ENCODE results near the gene LZTR1. TPM values are rescaled to one million over a fixed set of nuclear protein-coding genes. Genes with fewer than 3 reads are reported as not detected.
"Not testable (repeated sequence)": the region's sequence is repeated elsewhere in the genome, so short reads cannot be mapped to it uniquely, and the experiment has no call there.

The LZTR1 gene
- 10 to 100 TPM; 44.2 to 67.4 (median 55.9) TPM for polyA plus RNA-seq (ENCODE audit: insufficient read length in 4 of 4)

DNA sequence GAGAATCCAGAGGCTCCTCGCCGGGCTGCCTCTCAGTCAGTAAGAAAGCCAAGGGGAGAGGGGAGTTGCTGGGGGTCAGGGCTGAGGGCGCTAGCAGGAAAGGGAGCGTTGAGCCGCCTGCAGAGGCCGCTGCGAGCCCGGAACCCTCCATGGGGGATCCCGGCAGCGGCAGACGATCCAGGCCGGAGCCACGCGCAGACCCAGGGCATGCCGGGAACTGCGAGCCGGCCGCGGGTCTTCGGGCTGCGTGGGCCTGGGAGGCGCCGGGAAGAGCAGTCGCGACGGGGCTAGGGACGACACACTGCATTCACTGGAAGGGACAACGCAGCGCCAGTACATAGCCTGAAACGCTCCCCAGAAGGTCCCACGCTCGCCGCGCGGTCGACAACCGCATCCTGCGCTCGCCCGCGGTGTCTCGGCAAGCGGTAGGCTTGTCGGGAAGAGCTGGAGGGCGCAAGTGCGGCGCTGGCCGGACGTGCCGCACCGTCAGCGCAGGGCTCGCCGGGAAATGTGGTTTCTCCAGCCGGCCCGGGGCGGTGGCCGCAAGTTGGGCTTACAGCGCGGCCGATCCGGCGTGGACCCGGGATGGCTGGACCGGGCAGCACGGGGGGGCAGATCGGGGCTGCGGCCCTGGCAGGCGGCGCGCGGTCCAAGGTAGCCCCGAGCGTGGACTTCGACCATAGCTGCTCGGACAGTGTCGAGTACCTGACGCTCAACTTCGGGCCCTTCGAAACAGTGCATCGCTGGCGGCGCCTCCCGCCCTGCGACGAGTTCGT is at the start of gene LZTR1:
LZTR1 (plus strand) TSS at position 511 of the 776 bp plus-strand sequence; CDS start at position 586, 75 bp downstream.
- DNase-seq (ENCODE audit: low read depth in 4 of 4, low spot score in 3 of 4), result peak; percentile 62 to 72 (median 66)

DNA sequence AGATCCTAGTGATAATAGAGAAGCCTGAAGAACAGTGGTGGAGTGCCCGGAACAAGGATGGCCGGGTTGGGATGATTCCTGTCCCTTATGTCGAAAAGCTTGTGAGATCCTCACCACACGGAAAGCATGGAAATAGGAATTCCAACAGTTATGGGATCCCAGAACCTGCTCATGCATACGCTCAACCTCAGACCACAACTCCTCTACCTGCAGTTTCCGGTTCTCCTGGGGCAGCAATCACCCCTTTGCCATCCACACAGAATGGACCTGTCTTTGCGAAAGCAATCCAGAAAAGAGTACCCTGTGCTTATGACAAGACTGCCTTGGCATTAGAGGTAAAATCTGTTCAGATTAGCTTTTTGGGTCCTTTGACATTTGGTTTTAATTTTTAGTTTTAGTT is 48.2 kb upstream of the LZTR1 start:
- DNase-seq (ENCODE audit: low read depth in 4 of 4, low spot score in 3 of 4), result no peak

DNA sequence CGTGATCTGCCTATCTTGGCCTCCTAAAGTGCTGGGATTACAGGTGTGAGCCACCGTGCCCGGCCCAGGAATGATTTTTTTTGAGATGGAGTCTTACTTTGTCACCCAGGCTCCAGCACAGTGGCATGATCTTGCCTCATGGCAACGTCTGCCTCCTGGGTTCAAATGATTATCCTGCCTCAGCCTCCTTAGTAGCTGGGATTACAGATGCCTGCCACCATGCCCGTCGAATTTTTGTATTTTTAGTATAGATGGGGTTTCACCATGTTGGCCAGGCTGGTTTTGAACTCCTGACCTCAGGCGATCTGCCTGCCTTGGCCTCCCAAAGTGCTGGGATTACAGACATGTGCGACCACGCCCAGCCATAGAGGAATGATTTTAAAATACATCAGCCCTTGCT is 47.0 kb upstream of the LZTR1 start:
- not testable (repeated sequence) for DNase-seq (ENCODE audit: low read depth in 4 of 4, low spot score in 3 of 4)

DNA sequence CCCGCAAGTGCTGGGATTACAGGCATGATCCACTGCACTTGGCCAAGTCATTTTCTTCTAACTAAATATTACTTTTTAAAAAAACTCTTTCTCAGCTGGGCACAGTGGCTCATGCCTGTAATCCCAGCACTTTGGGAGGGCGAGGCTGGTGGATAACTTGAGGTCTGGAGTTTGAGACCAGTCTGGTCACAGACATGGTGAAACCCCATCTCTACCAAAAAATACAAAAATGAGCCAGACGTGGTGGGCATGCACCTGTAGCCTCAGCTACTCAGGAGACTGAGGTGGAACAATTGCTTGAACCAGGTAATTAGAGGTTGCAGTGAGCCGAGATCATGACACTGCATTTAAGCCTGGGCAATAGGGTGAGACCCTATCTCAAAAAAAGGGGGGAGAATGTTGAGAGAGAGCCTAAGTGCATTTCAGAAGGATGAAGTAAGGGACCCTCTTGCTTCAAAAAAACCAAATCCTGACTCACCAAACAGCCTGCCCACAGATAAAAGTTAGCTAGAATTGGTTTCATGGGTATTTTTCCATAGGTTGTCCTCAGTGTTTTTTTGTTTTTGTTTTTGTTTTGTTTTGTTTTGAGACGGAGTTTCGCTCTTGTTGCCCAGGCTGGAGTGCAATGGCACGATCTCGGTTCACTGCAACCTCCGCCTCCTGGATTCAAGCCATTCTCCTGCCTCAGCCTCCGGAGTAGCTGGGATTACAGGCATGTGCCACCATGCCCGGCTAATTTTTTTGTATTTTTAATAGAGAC is 46.1 kb upstream of the LZTR1 start:
- DNase-seq (ENCODE audit: low read depth in 4 of 4, low spot score in 3 of 4), result not testable (repeated sequence)

DNA sequence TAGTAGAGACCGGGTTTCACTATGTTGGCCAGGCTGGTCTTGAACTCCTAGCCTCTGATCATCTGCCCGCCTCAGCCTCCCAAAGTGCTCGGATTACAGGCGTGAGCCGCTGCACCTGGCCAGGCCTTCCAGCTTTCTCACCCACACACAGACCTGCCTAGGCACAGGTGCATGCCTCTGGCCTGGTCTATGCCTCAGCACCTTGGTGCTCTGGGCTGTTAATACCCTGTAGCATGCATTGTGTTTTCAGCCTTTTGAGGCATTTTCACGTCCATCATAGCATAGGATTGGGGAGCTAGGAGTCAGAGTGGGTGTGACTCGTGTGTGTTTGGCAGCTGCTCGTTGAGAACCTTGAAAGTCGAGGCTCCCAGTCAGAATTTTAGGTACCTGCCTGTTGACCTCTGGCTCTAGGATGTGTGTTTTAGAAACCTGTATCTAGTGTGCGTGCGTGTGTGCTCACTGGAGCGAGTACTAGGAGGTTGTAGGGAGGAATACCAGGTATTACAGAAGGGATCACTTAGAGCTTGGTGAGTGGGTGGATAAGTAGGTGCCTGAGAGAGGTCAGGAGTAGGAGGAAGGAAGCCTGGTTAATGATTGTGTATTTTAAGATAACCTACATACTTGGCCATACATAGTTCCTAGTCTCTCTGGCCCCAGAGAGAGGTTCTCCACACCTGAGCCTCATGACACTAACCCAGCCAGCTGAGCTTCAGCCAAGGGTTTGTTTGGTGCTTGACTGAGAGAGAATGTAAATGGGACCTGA is 44.9 kb upstream of the LZTR1 start:
- no peak for DNase-seq (ENCODE audit: low read depth in 4 of 4, low spot score in 3 of 4)

DNA sequence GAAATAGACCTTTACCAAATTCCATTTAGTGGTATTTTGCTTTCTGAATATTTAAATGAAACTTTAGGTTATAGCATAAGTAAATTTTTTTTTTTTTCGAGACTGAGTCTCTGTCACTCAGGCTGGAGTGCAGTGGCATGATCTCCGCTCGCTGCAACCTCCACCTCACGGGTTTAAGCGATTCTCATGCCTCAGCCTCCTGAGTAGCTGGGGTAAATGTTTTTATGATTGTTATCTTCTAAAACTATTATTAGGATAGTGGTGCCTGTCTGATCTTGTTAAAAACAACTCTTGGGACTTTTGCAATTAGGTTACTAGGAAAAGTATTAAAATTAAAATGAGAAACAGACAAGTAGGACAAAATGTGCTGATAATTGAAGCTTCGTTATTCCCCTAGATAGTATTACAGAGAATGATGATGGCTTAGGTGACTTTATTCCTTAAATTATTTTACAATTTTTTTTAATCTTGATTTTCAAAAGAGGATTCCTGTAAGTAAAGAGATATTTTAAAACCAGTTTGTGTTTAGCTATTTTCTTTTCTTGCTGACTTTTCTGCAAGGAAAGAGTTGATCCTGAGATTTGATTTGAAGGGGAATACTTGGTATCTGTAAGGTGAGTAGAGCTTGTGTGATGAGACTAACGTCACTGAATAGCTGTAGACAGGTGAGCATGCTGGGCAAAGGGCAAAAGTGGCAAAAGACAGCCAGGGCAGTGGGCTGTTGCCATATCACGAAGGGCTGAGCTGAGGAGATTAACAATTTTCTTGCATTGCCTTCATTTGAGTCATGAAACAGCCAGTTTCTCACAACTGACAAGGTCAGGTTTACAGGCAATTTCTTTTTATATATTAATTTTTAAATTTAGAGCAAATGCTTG is 44.1 kb upstream of the LZTR1 start:
- no peak for DNase-seq (ENCODE audit: low read depth in 4 of 4, low spot score in 3 of 4)

DNA sequence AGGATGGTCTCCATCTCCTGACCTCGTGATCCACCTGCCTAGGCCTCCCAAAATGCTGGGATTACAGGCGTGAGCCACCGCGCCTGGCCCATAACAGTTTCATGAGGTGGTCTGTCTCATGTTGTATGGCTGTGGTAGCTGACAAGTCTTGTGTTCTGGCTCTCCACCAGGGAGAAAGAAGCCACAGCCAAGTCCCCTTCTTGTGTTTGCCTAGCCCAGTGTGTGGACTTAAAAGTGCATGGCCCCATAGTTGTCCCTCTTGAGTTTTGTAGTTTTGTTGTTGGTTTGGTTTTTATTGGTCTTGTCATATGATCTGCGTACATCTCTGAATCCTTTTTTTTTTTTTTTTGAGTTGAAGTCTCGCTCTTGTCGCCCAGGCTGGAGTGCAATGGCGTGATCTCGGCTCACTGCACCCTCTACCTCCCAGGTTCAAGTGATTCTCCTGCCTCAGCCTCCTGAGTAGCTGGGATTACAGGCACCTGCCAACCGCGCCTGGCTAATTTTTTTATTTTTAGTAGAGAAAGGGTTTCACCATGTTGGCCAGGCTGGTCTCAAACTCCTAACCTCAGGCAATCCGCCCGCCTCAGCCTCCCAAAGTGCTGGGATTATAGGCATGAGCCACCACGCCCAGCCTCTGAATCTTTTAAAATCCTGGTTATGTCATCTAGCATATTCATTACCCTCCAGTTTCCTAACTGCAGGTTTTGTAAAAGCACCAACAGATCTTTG is 42.5 kb upstream of the LZTR1 start:
- DNase-seq (ENCODE audit: low read depth in 4 of 4, low spot score in 3 of 4), result not testable (repeated sequence)

DNA sequence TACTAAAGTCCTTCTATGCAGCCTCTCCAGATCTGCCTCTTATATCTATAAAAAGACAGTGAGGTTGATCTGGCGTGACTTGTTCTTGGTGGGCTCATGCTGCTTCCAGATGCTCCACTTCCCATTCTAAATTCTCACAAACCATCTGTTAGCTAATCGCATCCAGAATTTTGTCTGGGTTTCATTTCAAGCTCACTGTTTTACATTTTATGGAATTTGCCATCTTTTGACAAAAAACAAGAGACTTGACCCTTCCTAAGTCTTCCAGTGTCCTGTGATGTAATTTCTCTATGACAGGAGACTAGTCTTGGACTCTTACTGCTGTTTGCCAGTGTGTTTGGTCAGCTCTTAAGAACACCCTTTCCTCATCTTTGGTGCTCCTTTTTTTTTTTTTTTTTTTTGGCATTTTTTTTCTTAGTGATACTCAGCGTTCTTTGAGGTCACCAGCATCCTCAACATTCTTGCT is 41.9 kb upstream of the LZTR1 start:
- no peak for DNase-seq (ENCODE audit: low read depth in 4 of 4, low spot score in 3 of 4)

DNA sequence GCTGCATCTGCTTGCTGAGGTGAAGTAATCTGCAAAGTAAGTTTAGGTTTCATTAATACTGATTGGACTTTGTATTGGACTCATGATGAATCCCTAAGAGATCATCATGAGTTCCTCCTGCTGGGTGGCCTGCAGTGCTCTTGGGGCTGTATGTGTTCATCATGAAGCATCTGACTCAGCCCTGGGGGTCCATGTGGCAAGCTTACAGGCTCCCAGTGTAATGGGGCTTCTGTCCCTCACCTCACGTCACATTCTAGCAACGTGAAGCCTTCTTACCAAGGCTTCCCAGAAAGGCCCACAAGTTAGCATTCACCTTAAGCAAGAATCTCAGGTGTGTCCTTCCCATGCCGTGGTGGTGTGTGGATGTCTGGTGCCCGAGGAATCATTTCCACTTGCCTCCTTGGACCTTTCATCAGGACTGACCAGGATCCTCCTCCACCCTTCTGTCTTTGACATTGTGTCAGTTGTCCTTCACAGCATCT is 41.2 kb upstream of the LZTR1 start:
- no peak for DNase-seq (ENCODE audit: low read depth in 4 of 4, low spot score in 3 of 4)

DNA sequence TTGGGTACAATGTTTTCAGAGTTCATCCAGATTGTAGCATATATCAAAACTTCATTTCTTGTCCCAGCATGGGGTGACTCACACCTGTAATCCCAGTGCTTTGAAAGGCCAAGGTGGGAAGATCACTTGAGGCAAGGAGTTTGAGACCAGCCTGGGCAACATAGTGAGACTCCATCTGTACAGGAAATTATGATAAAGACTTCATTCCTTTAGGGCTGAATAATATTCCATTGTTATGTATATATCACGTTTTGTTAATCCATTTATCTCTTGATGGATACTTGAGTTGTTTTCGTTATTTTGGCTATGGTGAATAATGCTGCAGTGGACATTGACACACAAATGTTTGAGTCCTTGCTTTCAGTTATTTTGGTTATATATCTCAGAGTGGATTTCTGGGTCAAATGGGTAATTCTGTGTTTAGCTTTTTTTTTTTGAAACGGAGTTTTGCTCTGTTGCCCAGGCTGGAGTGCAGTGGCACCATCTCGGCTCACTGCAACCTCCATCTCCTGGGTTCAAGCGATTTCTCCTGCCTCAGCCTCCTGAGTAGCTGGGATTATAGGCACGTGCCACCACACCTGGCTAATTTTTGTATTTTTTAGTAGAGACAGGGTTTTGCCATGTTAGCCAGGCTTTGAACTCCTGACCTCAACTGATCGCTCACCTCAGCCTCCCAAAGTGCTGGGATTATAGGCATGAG is 39.7 kb upstream of the LZTR1 start:
- DNase-seq (ENCODE audit: low read depth in 4 of 4, low spot score in 3 of 4), result not testable (repeated sequence)

DNA sequence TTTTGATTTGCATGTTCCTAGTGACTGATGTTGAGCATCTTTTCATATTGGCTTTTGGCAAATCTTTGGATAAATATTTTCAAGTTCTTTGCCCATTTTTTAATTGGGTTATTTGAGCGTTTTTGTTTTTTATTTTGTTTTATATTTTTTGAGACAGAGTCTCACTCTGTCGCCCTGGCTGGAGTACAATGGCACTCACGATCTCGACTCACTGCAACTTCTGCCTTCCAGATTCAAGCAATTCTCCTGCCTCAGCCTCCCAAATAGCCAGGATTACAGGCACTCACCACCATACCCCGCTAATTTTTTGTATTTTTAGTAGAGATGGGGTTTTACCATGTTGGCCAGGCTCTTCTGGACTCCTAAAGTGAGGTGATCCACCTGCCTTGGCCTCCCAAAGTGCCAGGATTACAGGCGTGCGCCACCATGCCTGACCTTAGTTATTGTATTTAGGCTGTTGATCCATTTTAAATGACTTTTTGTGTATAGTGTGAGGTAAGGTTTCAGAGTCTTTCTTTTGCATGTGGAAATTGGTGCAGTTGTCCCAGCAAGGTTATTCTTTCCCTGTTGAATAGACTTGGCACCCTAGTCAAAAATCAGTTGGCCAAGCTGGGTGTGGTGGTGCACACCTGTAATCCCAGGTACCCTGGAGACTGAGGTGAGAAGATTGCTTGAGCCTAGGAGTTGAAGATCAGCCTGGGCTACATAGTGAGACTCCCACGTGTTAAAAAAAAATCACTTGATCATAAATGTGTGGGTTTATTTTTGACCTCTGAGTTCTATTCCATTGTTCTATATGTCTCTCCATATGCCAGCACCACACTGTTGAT is 38.8 kb upstream of the LZTR1 start:
- no peak for DNase-seq (ENCODE audit: low read depth in 4 of 4, low spot score in 3 of 4)

DNA sequence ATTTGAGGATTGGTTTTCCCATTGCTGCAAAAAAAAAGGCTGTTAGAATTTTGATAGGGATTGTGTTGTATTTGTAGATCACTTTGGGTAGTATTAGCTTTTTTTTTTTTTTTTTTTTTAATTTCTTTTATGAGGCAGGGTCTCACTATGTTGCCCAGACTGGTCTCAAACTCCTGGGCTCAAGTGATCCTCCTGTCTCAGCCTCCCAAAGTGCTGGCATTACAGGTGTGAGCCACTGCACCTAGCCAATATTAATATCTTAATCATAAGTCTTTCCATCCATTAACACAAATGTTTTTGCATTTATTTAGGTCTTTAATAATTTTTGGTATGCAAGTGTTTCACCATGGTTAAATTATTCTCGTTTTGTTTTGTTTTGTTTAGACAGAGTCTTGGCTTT is 38.1 kb upstream of the LZTR1 start:
- no peak for DNase-seq (ENCODE audit: low read depth in 4 of 4, low spot score in 3 of 4)

DNA sequence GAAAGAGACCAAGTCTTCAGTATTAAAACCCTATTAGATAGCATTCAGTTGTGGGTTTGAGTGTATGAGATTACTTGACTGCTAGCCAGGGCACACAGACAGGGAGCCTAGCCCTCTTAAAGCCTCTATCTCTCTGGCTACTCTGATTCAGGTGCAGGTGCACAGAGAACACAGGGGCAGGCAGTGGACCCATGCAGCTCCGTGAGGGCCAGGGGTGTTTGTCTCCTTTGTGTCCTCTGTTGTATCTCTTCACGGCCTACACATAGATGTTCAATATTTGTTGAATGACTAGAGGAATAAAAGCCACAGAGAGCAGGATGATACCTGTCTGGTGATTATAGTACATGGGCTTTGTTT is 36.5 kb upstream of the LZTR1 start:
- no peak for DNase-seq (ENCODE audit: low read depth in 4 of 4, low spot score in 3 of 4)

DNA sequence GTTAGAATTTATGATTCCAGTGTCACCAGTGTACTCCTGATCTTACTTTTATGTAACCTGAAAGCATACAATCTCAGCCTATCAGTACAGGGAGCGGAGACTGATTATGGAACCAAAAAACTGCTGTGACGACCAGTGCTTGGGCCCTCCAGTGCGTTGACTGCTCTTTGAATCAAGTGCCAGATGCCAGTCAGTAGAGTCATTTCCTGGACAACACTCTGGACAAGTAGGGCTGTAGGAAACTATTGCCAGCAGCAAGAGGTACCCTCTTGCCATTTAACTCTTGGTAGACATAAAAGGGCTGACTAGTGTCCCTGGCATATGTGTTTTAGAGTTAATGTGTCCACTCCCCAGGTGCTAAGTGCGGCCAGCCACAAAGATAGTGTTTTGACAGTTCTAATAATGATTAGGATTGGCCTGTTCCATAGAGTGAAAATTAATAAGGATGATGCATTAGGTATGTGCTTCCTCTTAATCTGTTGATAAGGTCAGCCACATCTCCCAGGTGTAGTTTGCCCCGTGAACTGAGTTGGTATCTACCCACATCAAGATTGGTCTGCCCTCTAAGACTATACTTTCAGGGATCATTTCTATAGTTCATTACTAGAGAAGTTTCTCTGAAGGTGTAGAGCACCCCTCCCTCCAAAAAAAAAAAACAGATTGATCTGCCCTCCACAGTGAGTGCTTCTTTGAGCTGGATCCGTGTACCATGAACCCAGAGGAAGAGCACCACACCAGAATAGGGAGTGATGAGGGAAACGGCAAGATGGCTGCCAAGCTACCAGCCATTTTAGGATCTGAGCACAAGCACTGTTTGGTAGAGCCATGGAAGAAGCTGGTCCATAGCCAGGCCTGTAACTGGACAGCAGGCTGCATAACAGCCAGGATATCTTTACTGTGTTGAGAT is 35.8 kb upstream of the LZTR1 start:
- DNase-seq (ENCODE audit: low read depth in 4 of 4, low spot score in 3 of 4), result no peak

DNA sequence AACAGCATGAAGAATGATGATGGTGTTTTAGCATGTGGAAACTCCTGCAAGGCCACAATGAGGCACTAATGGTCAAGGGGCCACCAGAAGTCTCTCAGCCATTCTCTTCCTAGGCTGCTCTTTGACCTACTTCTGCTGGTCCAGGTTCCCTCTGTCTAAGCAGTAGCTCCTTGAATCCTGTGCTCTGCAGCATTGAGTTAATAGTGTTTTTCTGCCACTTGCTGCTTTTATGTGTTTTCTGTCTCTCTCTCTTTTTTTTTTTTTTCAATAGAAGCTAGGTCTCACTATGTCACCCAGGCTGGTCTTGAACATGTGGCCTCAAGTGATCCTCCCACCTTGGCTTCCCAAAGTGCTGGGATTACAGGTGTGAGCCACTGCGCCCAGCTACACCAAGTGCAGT is 35.1 kb upstream of the LZTR1 start:
- no peak for DNase-seq (ENCODE audit: low read depth in 4 of 4, low spot score in 3 of 4)

DNA sequence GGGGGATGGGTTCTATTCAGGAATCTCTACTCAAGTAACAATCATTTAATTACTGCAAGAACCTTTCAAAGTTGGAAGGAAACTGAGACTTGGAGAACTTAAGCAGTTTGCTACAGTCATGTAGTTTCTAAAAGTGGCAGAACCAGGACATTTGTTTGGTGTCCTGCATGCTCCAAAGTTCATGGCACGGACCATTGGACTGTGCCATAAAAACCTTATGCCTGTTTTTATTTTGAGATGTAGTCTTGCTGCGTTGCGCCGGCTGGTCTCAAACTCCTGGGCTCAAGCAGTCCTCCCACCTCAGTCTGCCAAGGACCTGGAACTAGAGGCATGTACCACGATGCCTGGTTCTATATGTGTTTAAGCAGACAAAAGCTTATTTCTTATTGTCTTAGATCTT is 33.6 kb upstream of the LZTR1 start:
- DNase-seq (ENCODE audit: low read depth in 4 of 4, low spot score in 3 of 4), result no peak

DNA sequence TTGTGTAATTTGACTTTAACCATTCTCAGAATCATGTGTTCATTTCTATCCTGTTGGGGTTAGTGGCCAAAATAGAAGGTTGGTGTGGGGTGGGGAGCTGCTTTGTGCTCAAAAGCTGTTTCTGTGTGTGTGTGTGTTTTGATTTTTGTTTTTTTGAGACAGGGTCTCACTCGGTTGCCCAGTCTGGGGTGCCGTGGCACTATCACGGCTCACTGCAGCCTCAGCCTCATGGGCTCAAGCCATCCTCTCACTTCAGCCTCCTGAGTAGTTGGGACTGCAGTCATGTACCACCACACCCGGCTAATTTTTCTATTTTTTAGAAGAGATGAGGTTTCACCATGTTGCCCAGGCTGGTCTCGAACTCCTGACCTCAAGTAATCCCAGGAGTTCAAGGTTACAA is 33.1 kb upstream of the LZTR1 start:
- DNase-seq (ENCODE audit: low read depth in 4 of 4, low spot score in 3 of 4), result no peak
